Loucy (cell line): ENCODE data around the gene DDR1.

Experiments used
- CTCF ChIP-seq: fragments of 200-600 bp; sonication (generic); conservative IDR thresholded peaks from 2 replicates; pipeline ENCODE4 v1.5.1; 2014; ENCODE audit warnings: mild to moderate bottlenecking, antibody characterized with exemption, low read length
- EZH2phosphoT487 ChIP-seq: fragments of 200-600 bp; IDR thresholded peaks from 2 replicates; pipeline ENCODE4 v1.6.1; 2018; ENCODE audit warnings: antibody characterized with exemption, mild to moderate bottlenecking, moderate library complexity, borderline replicate concordance

- TF ChIP-seq CTCF = no peak
- no peak for TF ChIP-seq EZH2phosphoT487
These were observed 54.4 kb downstream of the DDR1 start for GRCh38 chr6:30938730-30939129.
